ENCODE data around the gene FBXW4.

Gene FBXW4

DNA sequence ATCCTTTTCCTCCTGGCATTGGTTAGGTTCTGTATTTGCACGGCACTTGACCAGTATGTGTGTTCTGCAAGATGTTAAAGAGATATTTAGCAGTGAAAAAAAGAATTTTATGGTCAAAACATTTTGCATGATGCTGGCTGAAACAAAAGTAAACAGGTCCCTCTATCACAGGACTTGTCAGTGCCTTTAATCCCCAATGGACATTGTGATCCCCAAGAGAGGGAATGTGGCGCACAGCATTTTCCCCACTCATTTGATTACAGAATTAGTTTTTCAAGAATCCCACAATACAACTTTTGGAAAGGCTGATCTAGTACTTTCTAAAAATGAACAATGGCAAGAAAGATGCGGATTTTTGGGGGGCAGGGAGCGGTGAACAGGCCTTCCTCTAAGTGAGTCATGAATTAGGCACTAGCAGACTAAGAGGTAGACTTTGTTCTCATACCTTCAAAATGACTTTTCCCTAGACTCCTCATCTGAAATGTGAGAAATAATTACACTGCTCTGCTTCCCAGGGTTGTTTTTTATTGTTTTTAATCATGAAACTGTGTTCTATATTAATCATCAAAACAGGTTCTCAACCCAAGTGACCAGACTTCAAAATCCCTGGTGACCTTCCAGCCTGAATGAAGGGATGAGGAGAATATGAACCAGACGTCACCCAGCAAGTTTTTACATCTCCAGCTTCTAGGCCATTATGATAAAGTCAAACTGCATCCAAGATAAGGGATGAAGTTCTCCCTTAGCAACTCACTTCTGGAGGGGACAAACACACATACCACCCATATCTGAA lies 8.6 kb downstream of the FBXW4 start:
- no peak for DNase-seq
- H3K4me1 Mint-ChIP-seq (ENCODE audit: low read depth), result peaks cover 78% of the 10 kb centered on the region
- no peaks in the 10 kb centered on the region for H3K27me3 Mint-ChIP-seq
- peaks cover 26% of the 10 kb centered on the region for H3K36me3 Mint-ChIP-seq (ENCODE audit: low read depth)
- H3K9me3 Mint-ChIP-seq, result no peaks in the 10 kb centered on the region
- H3K4me3 Mint-ChIP-seq, result no peak overlapping the region
- H3K27ac Mint-ChIP-seq, result no peak overlapping the region

DNA sequence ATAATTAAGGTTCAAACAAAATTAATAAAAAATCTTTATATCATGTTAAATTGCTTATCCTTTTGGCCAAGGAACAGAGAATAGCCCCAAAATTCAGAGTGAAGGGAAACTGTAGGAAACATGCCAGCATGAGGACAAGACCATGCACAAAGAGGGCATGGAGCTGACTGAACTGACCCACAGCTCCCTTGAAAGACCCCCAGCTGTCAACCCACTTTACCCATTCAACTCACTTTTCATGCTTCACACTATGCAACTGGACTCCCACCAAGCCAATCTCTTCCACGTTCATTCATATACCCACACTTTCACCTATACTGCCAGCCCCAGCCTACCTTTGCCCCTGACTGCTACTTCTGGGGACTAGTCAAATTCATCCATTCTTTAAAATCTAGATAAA lies 10.2 kb downstream of the FBXW4 start:
- H3K4me3 Mint-ChIP-seq, result no peak overlapping the region
- H3K27me3 Mint-ChIP-seq, result no peaks in the 10 kb centered on the region
- DNase-seq, result no peak
- peaks cover 63% of the 10 kb centered on the region for H3K4me1 Mint-ChIP-seq (ENCODE audit: low read depth)
- H3K36me3 Mint-ChIP-seq (ENCODE audit: low read depth), result peaks cover 26% of the 10 kb centered on the region
- no peak overlapping the region for H3K27ac Mint-ChIP-seq
- no peaks in the 10 kb centered on the region for H3K9me3 Mint-ChIP-seq

DNA sequence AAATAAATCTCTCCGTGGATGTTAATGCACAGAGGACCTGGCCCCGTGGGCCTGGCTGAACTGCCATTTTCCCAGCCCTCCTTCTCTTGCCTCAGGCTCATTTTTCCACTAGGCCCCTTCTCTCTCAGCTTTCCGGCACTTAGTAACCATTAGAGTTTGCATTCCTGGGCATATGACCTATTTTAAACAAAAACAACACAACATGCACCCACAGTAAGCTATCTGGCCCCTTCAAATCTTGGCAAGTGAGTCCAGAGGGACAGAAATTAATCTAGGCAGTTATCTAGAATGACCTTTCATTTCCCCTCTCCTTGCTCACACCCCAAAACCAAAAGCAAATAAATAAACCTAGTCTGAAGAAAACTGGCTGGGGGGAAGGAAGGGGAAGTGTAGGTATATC lies 11.7 kb downstream of the FBXW4 start:
- Mint-ChIP-seq H3K36me3 (ENCODE audit: low read depth) (peaks cover 15% of the 10 kb centered on the region), H3K4me3 (no peak overlapping the region), H3K4me1 (ENCODE audit: low read depth) (peaks cover 47% of the 10 kb centered on the region), H3K27me3 (no peaks in the 10 kb centered on the region), H3K27ac (no peak overlapping the region), H3K9me3 (no peaks in the 10 kb centered on the region)
- DNase-seq, result no peak

DNA sequence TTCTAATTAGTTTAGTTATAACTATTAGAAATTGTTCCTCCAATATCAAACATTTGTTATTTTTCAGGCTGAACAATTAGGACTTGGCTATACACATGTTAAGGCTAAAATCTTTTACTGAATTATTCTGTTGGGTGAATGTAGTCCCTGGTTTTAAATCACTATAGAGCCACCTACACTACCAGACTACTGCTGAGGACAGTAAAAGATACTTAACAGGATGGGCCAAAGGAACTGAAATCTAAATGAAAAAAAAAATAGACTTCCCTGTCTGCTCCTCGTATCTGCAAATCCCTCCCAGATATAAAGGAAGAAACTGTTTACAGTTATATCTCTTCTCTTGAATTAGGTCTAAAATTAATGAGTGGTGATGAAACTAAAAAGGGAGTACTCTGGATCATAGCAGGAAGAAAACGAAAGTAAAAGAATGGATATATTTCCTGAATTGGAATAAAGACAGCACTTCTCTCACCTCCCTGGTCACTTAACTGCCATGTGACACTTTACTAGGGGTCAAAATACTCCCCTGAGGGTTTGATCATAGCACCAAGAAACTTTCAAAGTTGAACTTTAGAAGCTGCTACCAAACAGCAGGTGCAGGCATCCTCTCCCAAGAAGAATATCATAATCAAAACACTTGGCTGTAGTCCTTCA lies 12.7 kb downstream of the FBXW4 start:
- Mint-ChIP-seq H3K9me3 (peaks cover under 1% of the 10 kb centered on the region), H3K4me1 (ENCODE audit: low read depth) (peaks cover 42% of the 10 kb centered on the region), H3K36me3 (ENCODE audit: low read depth) (peaks cover 17% of the 10 kb centered on the region), H3K27ac (no peak overlapping the region), H3K27me3 (no peaks in the 10 kb centered on the region), H3K4me3 (no peak overlapping the region)
- DNase-seq, result no peak

DNA sequence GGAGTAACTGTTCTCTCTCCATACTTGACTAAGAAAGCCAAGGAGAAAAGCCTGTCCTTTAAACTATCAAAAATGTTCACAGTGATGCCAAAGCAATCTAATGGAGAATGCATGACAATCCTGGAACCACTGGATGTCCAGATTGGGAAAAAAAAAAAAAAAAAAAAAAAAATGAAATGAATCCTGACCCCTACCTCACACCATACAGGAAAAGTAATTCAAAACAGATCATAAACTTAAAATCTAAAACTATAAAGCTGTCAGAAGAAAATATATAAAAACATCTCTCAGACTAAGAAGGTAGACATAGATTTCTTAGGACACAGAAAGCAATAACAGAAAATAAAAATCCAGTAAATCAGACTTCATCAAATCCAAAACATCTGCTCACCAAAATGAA lies 18.4 kb downstream of the FBXW4 start:
- Mint-ChIP-seq H3K4me3 (no peak overlapping the region), H3K4me1 (ENCODE audit: low read depth) (peaks cover 7% of the 10 kb centered on the region), H3K27ac (no peak overlapping the region), H3K27me3 (no peaks in the 10 kb centered on the region), H3K36me3 (ENCODE audit: low read depth) (peaks cover 61% of the 10 kb centered on the region), H3K9me3 (peaks cover 10% of the 10 kb centered on the region)
- DNase-seq, result no peak

DNA sequence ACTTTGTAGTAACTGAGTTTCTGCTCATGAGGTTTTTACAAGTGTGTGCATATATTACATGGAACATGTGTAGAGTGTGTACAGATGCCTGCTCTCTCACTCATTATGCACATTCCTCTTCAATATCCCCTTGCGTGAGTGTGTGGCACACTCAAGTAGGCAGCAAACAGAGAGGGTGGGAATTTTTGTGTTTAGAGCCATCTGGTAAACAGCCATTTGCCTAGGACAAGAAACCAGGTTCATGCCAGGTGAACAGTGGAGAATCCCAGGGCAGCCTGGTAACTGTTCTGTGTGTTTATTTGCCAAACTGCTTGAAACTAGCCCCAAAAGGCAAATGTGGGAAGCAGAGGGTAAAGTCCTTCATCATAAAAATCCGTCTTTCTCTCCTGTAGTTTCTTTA lies 19.9 kb downstream of the FBXW4 start:
- H3K4me3 Mint-ChIP-seq, result no peak overlapping the region
- no peak for DNase-seq
- H3K27ac Mint-ChIP-seq, result no peak overlapping the region
- peaks cover 10% of the 10 kb centered on the region for H3K9me3 Mint-ChIP-seq
- H3K36me3 Mint-ChIP-seq (ENCODE audit: low read depth), result peaks cover 74% of the 10 kb centered on the region
- H3K4me1 Mint-ChIP-seq (ENCODE audit: low read depth), result peaks cover 9% of the 10 kb centered on the region
- H3K27me3 Mint-ChIP-seq, result no peaks in the 10 kb centered on the region

DNA sequence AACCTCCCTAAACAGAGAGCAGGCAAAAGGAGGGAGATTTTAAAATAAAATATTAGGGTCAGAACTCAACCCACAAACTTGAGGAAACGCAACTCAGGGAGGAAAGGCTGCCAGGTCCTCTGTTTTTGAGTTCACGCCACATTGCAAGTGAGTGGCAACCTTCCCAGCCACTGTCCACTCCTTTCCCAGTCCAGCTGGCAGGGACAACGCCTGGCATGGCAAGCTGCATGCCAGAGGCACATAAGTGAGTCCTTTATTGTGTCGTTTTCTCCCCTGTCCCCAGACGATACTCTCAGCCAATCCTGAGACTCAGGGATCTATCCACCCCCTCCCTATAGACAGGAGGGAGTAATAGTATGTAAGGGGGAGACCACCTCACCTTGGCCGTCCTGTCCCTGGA lies 22.4 kb downstream of the FBXW4 start:
- H3K4me1 Mint-ChIP-seq (ENCODE audit: low read depth), result peaks cover 7% of the 10 kb centered on the region
- no peak overlapping the region for H3K27ac Mint-ChIP-seq
- peaks cover 10% of the 10 kb centered on the region for H3K9me3 Mint-ChIP-seq
- no peak for DNase-seq
- H3K27me3 Mint-ChIP-seq, result no peaks in the 10 kb centered on the region
- H3K36me3 Mint-ChIP-seq (ENCODE audit: low read depth), result peaks cover 94% of the 10 kb centered on the region
- no peak overlapping the region for H3K4me3 Mint-ChIP-seq

DNA sequence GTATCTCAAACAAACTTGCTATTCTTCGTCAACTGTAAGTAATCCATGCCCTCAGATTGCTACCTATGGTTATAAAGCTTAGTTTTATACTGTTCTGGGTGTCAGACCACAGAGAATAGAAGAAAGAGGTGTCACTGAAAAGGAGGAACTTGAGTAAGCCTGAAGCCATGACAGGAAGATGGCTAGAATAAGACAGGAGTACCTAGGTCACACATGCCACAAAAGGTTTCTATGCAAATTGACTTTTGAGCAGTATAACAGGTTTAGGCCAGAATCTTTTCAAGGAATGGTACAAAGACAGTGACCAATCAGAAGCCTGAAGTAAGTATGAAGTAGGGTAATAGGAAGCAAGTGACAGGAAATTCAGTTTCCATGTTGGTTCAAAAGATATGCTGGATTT lies 23.5 kb downstream of the FBXW4 start:
- peaks cover 2% of the 10 kb centered on the region for H3K4me1 Mint-ChIP-seq (ENCODE audit: low read depth)
- peaks cover 92% of the 10 kb centered on the region for H3K36me3 Mint-ChIP-seq (ENCODE audit: low read depth)
- no peaks in the 10 kb centered on the region for H3K27me3 Mint-ChIP-seq
- H3K4me3 Mint-ChIP-seq, result no peak overlapping the region
- no peak for DNase-seq
- H3K9me3 Mint-ChIP-seq, result peaks cover under 1% of the 10 kb centered on the region
- no peak overlapping the region for H3K27ac Mint-ChIP-seq

DNA sequence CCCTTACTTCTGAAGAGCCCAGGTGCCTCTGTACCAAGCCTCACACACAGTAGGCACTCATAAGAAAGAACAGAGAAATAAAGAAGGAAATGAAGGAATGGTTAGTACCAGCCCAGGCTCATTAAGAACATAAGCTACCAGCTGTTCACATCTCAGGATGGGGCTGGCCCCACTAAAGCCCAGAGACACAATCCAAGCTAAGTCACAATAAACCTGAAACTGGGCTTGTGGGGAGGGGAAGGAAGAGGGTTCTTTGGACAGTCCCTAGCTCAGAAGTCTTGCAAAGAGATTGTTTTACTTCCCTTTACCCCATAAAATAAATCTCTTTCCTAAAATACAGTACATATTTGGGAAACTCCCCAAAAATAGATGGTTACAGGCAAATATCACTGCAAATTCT lies 24.3 kb downstream of the FBXW4 start:
- no peak overlapping the region for H3K27ac Mint-ChIP-seq
- no peak for DNase-seq
- peaks cover 3% of the 10 kb centered on the region for H3K4me1 Mint-ChIP-seq (ENCODE audit: low read depth)
- no peak overlapping the region for H3K4me3 Mint-ChIP-seq
- H3K9me3 Mint-ChIP-seq, result no peaks in the 10 kb centered on the region
- H3K36me3 Mint-ChIP-seq (ENCODE audit: low read depth), result peaks cover 94% of the 10 kb centered on the region
- no peaks in the 10 kb centered on the region for H3K27me3 Mint-ChIP-seq

DNA sequence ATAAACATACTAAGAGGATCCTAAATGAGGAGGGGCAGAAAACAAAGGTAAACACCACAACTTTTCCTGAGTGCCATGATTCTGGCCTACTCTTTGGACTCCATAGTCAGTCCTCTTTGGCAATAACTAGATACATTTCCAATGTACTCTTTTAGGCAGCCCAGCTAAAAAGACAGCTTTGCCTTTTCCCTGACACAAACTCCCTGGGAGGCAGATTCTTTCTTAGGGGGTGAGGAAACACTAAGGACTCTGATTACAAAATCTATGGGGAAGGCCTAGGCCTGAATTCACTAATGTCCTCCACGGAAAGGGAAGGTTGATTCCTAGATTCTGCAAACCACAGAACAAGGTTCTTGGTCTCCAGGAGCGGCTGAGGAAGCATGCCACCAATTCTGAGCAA lies 25.8 kb downstream of the FBXW4 start:
- Mint-ChIP-seq H3K27me3 (no peaks in the 10 kb centered on the region), H3K9me3 (no peaks in the 10 kb centered on the region), H3K4me1 (ENCODE audit: low read depth) (peaks cover 3% of the 10 kb centered on the region), H3K4me3 (no peak overlapping the region), H3K36me3 (ENCODE audit: low read depth) (peaks cover 90% of the 10 kb centered on the region), H3K27ac (no peak overlapping the region)
- DNase-seq, result no peak

DNA sequence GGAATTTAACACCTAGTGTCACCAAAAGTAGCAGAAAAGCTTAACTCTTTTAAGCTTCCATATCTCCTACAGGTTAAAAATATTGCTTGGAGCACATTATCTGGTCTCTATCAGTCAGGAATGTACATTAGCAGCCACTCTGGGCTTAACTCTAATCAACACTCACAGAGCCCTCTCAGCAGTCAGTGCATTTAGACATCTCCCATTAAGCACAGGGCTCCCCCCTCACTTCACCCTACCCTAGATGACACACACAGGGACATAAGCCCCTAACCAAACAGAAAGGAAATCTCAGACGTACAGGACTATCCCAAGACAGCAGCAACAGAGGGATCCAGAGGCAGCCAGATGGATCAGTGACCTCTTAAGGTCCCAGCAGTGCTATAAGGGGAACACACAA lies 26.4 kb downstream of the FBXW4 start:
- H3K4me1 Mint-ChIP-seq (ENCODE audit: low read depth), result peaks cover 6% of the 10 kb centered on the region
- H3K27ac Mint-ChIP-seq, result no peak overlapping the region
- H3K27me3 Mint-ChIP-seq, result no peaks in the 10 kb centered on the region
- DNase-seq, result no peak
- peaks cover 89% of the 10 kb centered on the region for H3K36me3 Mint-ChIP-seq (ENCODE audit: low read depth)
- H3K4me3 Mint-ChIP-seq, result no peak overlapping the region
- no peaks in the 10 kb centered on the region for H3K9me3 Mint-ChIP-seq

DNA sequence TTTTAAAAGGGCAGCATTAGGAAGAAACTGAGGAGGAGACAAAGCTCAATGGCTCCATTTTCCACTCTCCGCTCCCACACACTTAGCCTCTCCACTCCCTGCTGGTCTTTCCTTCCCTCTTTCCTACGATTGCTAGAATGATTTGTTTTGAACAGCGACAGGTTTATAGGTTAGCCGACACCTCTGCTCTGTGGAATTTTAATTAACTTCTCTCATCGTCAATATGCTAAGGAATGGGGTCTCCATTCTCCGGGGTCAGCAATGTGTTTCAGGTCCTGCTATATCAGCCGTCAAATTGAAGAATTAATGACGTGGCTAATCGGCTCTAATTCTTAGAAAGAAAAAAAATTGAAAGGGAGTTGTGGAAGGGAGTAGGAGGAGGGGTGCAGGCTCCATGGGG lies 28.9 kb downstream of the FBXW4 start:
- Mint-ChIP-seq H3K4me1 (ENCODE audit: low read depth) (peaks cover 8% of the 10 kb centered on the region), H3K27ac (no peak overlapping the region), H3K4me3 (no peak overlapping the region), H3K36me3 (ENCODE audit: low read depth) (peaks cover 89% of the 10 kb centered on the region), H3K9me3 (no peaks in the 10 kb centered on the region), H3K27me3 (no peaks in the 10 kb centered on the region)
- no peak for DNase-seq

DNA sequence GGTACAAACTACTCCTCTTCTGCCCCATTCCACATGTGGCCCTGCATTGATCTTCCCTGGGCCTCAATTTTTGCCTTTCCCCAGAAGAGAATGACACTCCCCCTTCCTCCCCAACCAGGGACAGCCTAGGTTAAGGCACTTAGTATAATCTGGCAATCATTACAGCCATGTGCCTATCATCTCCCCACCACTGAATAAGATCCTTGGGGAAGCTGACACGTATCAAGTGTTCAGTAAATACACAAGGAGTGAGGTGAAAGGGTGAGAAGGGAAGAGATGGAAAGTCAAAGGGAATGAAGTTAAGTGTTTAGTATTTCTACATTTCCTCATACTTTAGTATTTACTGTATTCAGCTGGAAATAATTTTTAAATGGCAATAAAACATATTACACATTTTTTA lies 31.9 kb downstream of the FBXW4 start:
- Mint-ChIP-seq H3K4me3 (no peak overlapping the region), H3K27ac (no peak overlapping the region), H3K9me3 (no peaks in the 10 kb centered on the region), H3K27me3 (no peaks in the 10 kb centered on the region), H3K36me3 (ENCODE audit: low read depth) (peaks cover 87% of the 10 kb centered on the region), H3K4me1 (ENCODE audit: low read depth) (peaks cover 6% of the 10 kb centered on the region)
- DNase-seq, result no peak

DNA sequence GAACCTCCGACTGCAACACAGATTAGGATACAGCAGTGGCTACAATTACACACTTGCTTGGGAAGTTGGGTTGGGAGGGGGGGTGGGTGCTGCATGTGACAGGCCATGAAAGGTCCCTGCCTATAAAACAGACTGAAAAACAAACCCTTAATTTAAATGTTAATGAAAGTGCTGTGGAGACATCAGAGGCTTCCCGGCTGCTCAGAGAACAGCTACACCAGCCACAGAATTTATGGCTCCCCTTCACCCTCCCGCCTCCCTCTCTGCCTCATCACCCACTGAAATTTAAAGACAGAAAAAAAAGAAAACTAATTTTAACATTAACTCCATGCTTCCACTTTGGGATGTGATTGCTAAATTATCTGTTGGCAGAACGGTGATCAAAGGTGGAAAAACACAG lies 34.7 kb downstream of the FBXW4 start:
- Mint-ChIP-seq H3K9me3 (no peaks in the 10 kb centered on the region), H3K36me3 (ENCODE audit: low read depth) (peaks cover 91% of the 10 kb centered on the region), H3K4me3 (no peak overlapping the region), H3K27me3 (no peaks in the 10 kb centered on the region), H3K27ac (no peak overlapping the region), H3K4me1 (ENCODE audit: low read depth) (peaks cover 5% of the 10 kb centered on the region)
- no peak for DNase-seq

DNA sequence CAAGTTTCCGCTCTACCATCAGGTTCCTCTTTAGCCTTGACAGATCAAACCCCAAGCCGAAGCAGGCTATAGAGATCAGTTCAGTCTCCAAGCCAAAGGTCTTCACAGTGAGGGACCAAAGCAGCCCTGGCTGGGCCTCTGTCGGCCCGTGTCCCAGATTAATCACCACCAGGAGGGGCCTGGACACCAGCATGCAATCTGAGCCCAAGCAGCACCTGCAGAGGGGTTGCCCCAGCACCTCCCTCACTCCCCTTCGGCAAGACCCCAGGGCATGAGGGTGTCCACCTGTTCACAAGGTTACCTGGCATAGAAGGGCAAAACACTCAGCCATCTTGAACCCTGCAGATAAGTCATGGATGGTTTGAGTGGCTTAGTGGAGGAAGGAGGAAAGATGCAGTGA lies 36.0 kb downstream of the FBXW4 start:
- Mint-ChIP-seq H3K36me3 (ENCODE audit: low read depth) (peaks cover 83% of the 10 kb centered on the region), H3K27me3 (no peaks in the 10 kb centered on the region), H3K27ac (no peak overlapping the region), H3K4me3 (no peak overlapping the region), H3K9me3 (no peaks in the 10 kb centered on the region), H3K4me1 (ENCODE audit: low read depth) (peaks cover 4% of the 10 kb centered on the region)
- no peak for DNase-seq

All from activated T-cell treated with anti-CD3 and anti-CD28 coated beads, Interleukin-2, amount 50 U/mL, for 24 hours (primary cell).